ENCODE measurements around the gene APBB1IP. TPM values are rescaled to one million over a fixed set of nuclear protein-coding genes. Genes with fewer than 3 reads are reported as not detected.

APBB1IP gene
- total RNA-seq, 2 donors from 2014 or later: 8.4 to 9.2 TPM

DNA sequence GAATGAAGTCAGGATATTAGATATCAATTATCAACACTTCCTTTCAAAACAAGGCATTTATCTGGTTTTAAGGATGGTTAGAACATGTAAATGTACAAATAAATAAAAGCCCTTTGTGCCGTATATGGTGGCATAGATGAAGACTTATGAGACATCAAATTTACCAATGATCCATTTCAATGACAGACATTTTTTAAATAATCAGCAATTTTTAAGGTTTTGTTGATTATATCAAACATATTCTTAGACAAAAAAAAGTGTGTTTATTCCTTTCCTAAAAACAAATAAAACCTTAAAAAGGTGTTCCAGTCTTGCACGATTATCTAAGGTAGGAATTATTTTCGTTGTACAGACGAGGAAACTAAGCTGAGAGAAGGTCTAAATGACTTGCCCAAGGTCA lies 13.8 kb downstream of the APBB1IP start:
- no peak for ATAC-seq (ENCODE audit: insufficient number of reproducible peaks, low FRiP score, low read depth)
- Histone ChIP-seq H3K36me3 (no peaks in the 10 kb centered on the region), H3K27me3 (replicated peaks; ENCODE audit: insufficient read depth) (no peaks in the 10 kb centered on the region), H3K4me1 (ENCODE audit: control insufficient read depth in 1 of 2, low read depth in 2 of 2) (no peaks in the 10 kb centered on the region), H3K9me3 (no peaks in the 10 kb centered on the region), H3K4me3 (no peak overlapping the region), H3K27ac (no peak overlapping the region)
- DNase-seq (ENCODE audit: low spot score): no peak
- TF ChIP-seq, protein P1, sequence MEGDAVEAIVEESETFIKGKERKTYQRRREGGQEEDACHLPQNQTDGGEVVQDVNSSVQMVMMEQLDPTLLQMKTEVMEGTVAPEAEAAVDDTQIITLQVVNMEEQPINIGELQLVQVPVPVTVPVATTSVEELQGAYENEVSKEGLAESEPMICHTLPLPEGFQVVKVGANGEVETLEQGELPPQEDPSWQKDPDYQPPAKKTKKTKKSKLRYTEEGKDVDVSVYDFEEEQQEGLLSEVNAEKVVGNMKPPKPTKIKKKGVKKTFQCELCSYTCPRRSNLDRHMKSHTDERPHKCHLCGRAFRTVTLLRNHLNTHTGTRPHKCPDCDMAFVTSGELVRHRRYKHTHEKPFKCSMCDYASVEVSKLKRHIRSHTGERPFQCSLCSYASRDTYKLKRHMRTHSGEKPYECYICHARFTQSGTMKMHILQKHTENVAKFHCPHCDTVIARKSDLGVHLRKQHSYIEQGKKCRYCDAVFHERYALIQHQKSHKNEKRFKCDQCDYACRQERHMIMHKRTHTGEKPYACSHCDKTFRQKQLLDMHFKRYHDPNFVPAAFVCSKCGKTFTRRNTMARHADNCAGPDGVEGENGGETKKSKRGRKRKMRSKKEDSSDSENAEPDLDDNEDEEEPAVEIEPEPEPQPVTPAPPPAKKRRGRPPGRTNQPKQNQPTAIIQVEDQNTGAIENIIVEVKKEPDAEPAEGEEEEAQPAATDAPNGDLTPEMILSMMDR (IDR thresholded peaks at IDR 0.05): no peak

DNA sequence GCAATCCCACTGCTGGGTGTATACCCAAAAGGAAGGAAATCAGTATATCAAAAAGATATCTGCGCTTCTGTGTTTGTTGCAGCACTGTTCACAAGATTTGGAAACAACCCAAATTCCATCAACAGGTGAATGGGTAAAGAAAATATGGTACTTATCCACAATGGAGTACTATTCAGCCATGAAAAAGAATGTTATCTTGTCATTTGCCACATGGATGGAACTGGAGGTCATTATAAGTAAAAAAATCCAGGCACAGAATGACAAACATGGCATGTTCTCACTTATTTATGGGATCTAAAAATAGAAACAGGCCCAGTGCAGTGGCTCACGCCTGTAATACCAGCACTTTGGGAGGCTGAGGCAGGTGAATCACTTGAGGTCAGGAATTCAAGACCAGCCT lies 15.7 kb downstream of the APBB1IP start:
- no peaks in the 10 kb centered on the region for H3K27me3 ChIP-seq (replicated peaks; ENCODE audit: insufficient read depth)
- DNase-seq (ENCODE audit: low spot score) (no peak), ATAC-seq (ENCODE audit: insufficient number of reproducible peaks, low FRiP score, low read depth) (no peak)
- no peaks in the 10 kb centered on the region for H3K9me3 ChIP-seq
- H3K27ac ChIP-seq: no peak overlapping the region
- H3K4me3 ChIP-seq: no peak overlapping the region
- no peaks in the 10 kb centered on the region for H3K36me3 ChIP-seq
- TF ChIP-seq, protein P1 (IDR thresholded peaks at IDR 0.05): no peak
- H3K4me1 ChIP-seq (ENCODE audit: control insufficient read depth in 1 of 2, low read depth in 2 of 2): no peaks in the 10 kb centered on the region

DNA sequence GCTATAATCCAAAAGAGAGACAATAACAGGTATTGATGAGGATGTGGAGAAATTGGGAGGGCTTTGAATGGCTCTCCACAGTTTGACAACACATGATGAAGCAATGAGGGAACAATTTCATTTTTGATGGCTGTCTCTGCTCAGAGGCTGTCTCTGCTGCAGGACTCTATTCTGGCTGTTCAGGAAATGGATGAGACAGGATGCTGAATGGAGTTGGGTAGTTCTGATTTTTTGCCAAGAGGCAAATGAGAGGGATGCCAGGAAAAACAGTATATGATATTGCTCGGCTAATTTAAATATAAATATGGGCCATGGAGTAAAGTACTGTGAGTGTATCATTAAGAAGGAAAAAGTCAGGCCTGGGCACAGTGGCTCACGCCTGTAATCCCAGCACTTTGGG lies 16.8 kb downstream of the APBB1IP start:
- no peaks in the 10 kb centered on the region for H3K27me3 ChIP-seq (replicated peaks; ENCODE audit: insufficient read depth)
- no peak for ATAC-seq (ENCODE audit: insufficient number of reproducible peaks, low FRiP score, low read depth)

DNA sequence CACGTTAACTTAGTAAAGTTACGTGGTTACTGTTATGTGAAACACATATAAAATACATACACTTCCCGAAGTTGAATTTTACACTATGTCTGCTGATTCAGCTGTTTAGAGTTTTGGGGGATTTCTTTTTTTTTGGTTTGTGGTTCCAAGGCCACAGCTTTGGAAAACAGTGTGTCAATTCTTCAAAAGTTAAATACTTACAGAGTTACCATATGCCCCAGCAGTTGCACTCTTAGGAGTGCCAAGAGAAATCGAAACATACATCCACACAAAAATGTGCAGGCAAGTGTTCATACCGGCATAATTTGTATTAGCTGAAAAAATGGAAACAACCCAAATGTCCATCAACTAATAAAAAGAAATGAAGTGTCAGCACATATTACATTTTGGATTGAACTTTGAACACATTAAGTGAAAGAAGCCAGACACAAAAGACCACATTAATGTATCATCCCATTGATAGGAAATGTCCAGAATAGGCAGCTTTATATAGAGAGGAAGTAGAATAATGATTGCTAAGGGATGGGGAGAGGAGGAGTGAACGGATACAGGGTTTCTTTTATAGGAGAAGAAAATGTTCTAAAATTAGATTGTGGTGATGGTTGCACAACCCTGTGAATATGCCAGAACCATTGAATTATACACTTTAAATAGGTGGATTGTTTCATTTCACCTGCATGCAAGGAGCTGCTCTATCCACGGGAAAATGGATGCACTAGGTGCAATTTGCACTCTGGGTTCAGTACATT lies 17.6 kb downstream of the APBB1IP start:
- ATAC-seq (ENCODE audit: insufficient number of reproducible peaks, low FRiP score, low read depth): no peak
- no peaks in the 10 kb centered on the region for H3K27me3 ChIP-seq (replicated peaks; ENCODE audit: insufficient read depth)
- TF ChIP-seq, protein P1 (IDR thresholded peaks at IDR 0.05): no peak
- H3K9me3 ChIP-seq: no peaks in the 10 kb centered on the region
- H3K4me1 ChIP-seq (ENCODE audit: control insufficient read depth in 1 of 2, low read depth in 2 of 2): no peaks in the 10 kb centered on the region
- H3K36me3 ChIP-seq: no peaks in the 10 kb centered on the region
- H3K4me3 ChIP-seq: no peak overlapping the region
- DNase-seq (ENCODE audit: low spot score): no peak
- H3K27ac ChIP-seq: no peak overlapping the region

More for the DNA sequence above, 16.8 kb downstream of the APBB1IP start:
- TF ChIP-seq, protein P1 (IDR thresholded peaks at IDR 0.05): no peak
- DNase-seq (ENCODE audit: low spot score): no peak
- H3K36me3 ChIP-seq: no peaks in the 10 kb centered on the region
- no peaks in the 10 kb centered on the region for H3K4me1 ChIP-seq (ENCODE audit: control insufficient read depth in 1 of 2, low read depth in 2 of 2)
- no peak overlapping the region for H3K27ac ChIP-seq
- H3K9me3 ChIP-seq: no peaks in the 10 kb centered on the region
- no peak overlapping the region for H3K4me3 ChIP-seq

DNA sequence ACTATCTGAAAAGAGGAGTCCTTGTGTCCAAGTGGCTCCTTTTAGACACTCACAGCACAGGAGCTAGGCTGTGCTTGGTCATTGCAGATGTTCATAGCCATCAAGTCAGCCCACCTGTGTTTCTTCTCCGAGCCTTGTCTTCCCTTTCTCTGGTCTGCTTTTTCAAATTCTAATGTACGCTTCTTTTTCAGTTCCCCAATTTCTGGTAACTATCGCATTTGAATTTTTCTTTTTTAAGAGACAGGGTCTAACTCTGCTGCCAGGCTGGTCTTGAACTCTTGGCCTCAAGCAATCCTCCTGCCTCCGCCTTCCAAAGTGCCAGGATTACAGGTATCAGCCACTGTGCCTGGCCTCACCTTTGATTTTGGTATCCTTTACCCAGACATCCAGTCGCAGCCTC lies 18.9 kb downstream of the APBB1IP start:
- Histone ChIP-seq H3K36me3 (no peaks in the 10 kb centered on the region), H3K4me3 (no peak overlapping the region), H3K27me3 (replicated peaks; ENCODE audit: insufficient read depth) (no peaks in the 10 kb centered on the region), H3K4me1 (ENCODE audit: control insufficient read depth in 1 of 2, low read depth in 2 of 2) (no peaks in the 10 kb centered on the region), H3K27ac (no peak overlapping the region), H3K9me3 (no peaks in the 10 kb centered on the region)
- TF ChIP-seq, protein P1 (IDR thresholded peaks at IDR 0.05): no peak
- DNase-seq (ENCODE audit: low spot score) (no peak), ATAC-seq (ENCODE audit: insufficient number of reproducible peaks, low FRiP score, low read depth) (no peak)
